GM18861 (cell line): ENCODE results near the gene MKI67.
"Not testable (repeated sequence)": the region's sequence is repeated elsewhere in the genome, so short reads cannot be mapped to it uniquely, and the experiment has no call there.

Source experiments
- ATAC-seq: cut with Tn5 transposase; IDR thresholded peaks from one replicate; pipeline ENCODE4 v1.9.1; 2021; ENCODE audit not compliant: unreplicated experiment

The MKI67 gene

GRCh38 chr10:128150561-128150960 is 24.3 kb upstream of the MKI67 start:
- no peak for ATAC-seq

- ATAC-seq: peak; percentile 74
These were observed 23.8 kb upstream of the MKI67 start for GRCh38 chr10:128150045-128150493.

GRCh38 chr10:128149267-128150014 is 23.2 kb upstream of the MKI67 start:
- no peak for ATAC-seq

GRCh38 chr10:128147669-128148068 is 21.4 kb upstream of the MKI67 start:
- ATAC-seq: no peak

GRCh38 chr10:128147064-128147463 is 20.8 kb upstream of the MKI67 start:
- ATAC-seq: peak; percentile 86

- ATAC-seq: no peak
These were observed 18.3 kb upstream of the MKI67 start for GRCh38 chr10:128144547-128144946.

- no peak for ATAC-seq
These were observed 17.3 kb upstream of the MKI67 start for GRCh38 chr10:128143531-128143930.

- ATAC-seq: no peak
These were observed 14.2 kb upstream of the MKI67 start for GRCh38 chr10:128140425-128140824.

GRCh38 chr10:128138429-128138828 is 12.2 kb upstream of the MKI67 start:
- ATAC-seq: not testable (repeated sequence)

- ATAC-seq: peak; percentile 62
These were observed 11.7 kb upstream of the MKI67 start for GRCh38 chr10:128137877-128138276.

GRCh38 chr10:128130051-128130450 is 3.8 kb upstream of the MKI67 start:
- ATAC-seq: no peak

- no peak for ATAC-seq
These were observed 2.4 kb upstream of the MKI67 start for GRCh38 chr10:128128582-128128981.

GRCh38 chr10:128125416-128125943 is 743 bp downstream of the MKI67 start:
- ATAC-seq: no peak

GRCh38 chr10:128124813-128125403 is 1.3 kb downstream of the MKI67 start:
- no peak for ATAC-seq

- no peak for ATAC-seq
These were observed 2.4 kb downstream of the MKI67 start for GRCh38 chr10:128123846-128124245.

GRCh38 chr10:128122931-128123330 is 3.3 kb downstream of the MKI67 start:
- no peak for ATAC-seq

GRCh38 chr10:128121750-128122412 is 4.3 kb downstream of the MKI67 start:
- no peak for ATAC-seq

- no peak for ATAC-seq
These were observed 9.2 kb downstream of the MKI67 start for GRCh38 chr10:128116851-128117615.

GRCh38 chr10:128116187-128116586 is 10.0 kb downstream of the MKI67 start:
- no peak for ATAC-seq

- ATAC-seq: no peak
These were observed 10.9 kb downstream of the MKI67 start for GRCh38 chr10:128115356-128115755.

GRCh38 chr10:128114901-128115300 is 11.3 kb downstream of the MKI67 start:
- no peak for ATAC-seq
